Neuron (in vitro differentiated cells): ENCODE data around the gene ATR.

ENCODE experiments used
- H2AFZ ChIP-seq: one replicate; pipeline ENCODE4 v1.6.1; 2013; ENCODE audit warnings: low read depth, mild to moderate bottlenecking, inconsistent platforms, low read length, moderate library complexity
- H3K27me3 ChIP-seq: one replicate; pipeline ENCODE4 v1.6.1; 2013; ENCODE audit warnings: low read length; ENCODE audit not compliant: insufficient read depth
- H3K36me3 ChIP-seq: one replicate; pipeline ENCODE4 v1.6.1; 2013; ENCODE audit warnings: low read length; ENCODE audit not compliant: insufficient read depth
- H3K4me1 ChIP-seq: one replicate; pipeline ENCODE4 v1.6.1; 2013; ENCODE audit warnings: low read length; ENCODE audit not compliant: insufficient read depth
- H3K4me3 ChIP-seq: 2 replicates; pipeline ENCODE4 v1.5.1; 2013; ENCODE audit warnings: mild to moderate bottlenecking, low read length, moderate library complexity
- H3K9me3 ChIP-seq: one replicate; pipeline ENCODE4 v1.6.1; 2013; ENCODE audit warnings: low read length

ATR gene

GRCh38 chr3:142542054-142542453 is 36.5 kb downstream of the ATR start:
- Histone ChIP-seq H3K4me1 (no peaks in the 10 kb centered on the region), H2AFZ (no peak overlapping the region), H3K36me3 (peaks cover 22% of the 10 kb centered on the region), H3K4me3 (no peak overlapping the region), H3K27me3 (no peaks in the 10 kb centered on the region), H3K9me3 (no peaks in the 10 kb centered on the region)

GRCh38 chr3:142536519-142536918 is 42.0 kb downstream of the ATR start:
- Histone ChIP-seq H3K9me3 (no peaks in the 10 kb centered on the region), H3K36me3 (peaks cover 34% of the 10 kb centered on the region), H3K4me1 (no peaks in the 10 kb centered on the region), H3K27me3 (no peaks in the 10 kb centered on the region), H3K4me3 (no peak overlapping the region), H2AFZ (no peak overlapping the region)

DNA sequence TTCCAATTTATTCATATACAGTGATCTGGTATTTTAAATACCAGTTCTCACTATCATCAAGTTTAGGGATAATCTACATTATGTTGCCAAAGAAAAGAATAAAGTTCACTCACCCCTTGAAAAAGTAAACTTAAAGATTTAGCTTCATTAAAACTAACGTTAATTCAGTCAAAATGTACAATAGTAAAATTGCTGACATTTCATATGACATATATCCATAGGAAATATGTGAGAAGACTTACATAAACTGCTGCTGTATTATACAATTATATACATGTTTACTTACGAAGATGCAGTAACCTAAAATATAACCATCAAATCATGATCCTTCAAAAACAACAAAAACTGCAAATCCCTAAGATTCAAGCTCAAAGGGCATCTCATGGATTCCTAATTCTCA is 44.0 kb downstream of the ATR start:
- no peaks in the 10 kb centered on the region for H3K4me1 ChIP-seq
- no peaks in the 10 kb centered on the region for H3K9me3 ChIP-seq
- H3K27me3 ChIP-seq = no peaks in the 10 kb centered on the region
- H2AFZ ChIP-seq = no peak overlapping the region
- no peak overlapping the region for H3K4me3 ChIP-seq
- peaks cover 34% of the 10 kb centered on the region for H3K36me3 ChIP-seq

GRCh38 chr3:142530296-142530695 is 48.2 kb downstream of the ATR start:
- no peaks in the 10 kb centered on the region for H3K27me3 ChIP-seq
- H2AFZ ChIP-seq = no peak overlapping the region
- H3K4me1 ChIP-seq = no peaks in the 10 kb centered on the region
- no peak overlapping the region for H3K4me3 ChIP-seq
- no peaks in the 10 kb centered on the region for H3K9me3 ChIP-seq
- H3K36me3 ChIP-seq = peaks cover 22% of the 10 kb centered on the region

- no peaks in the 10 kb centered on the region for H3K27me3 ChIP-seq
- no peak overlapping the region for H2AFZ ChIP-seq
- peaks cover 23% of the 10 kb centered on the region for H3K36me3 ChIP-seq
- H3K9me3 ChIP-seq = peaks cover 8% of the 10 kb centered on the region
- H3K4me1 ChIP-seq = peaks cover 2% of the 10 kb centered on the region
- no peak overlapping the region for H3K4me3 ChIP-seq
Measured at GRCh38 chr3:142523921-142524566, 54.5 kb downstream of the ATR start.

DNA sequence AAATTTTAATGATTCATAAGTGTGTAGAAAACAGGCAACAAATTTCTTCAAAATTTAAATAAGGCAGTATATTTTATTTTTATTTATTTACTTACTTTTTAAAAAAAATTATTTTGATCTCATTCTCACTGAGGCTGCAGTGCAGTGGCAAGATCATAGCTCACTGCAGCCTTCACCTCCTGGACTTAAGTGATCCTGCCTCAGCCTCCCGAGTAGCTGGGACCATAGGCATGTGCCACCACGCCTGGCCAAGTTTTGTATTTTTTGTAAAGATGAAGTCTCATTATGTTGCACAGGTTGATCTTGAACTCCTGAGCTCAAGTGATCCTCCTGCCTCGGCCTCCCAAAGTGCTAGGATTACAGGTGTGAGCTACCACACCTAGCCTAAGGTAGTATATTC is 69.5 kb downstream of the ATR start:
- H3K27me3 ChIP-seq = no peaks in the 10 kb centered on the region
- H3K36me3 ChIP-seq = peaks cover 28% of the 10 kb centered on the region
- H3K4me3 ChIP-seq = no peak overlapping the region
- H2AFZ ChIP-seq = no peak overlapping the region
- H3K9me3 ChIP-seq = no peaks in the 10 kb centered on the region
- H3K4me1 ChIP-seq = no peaks in the 10 kb centered on the region

DNA sequence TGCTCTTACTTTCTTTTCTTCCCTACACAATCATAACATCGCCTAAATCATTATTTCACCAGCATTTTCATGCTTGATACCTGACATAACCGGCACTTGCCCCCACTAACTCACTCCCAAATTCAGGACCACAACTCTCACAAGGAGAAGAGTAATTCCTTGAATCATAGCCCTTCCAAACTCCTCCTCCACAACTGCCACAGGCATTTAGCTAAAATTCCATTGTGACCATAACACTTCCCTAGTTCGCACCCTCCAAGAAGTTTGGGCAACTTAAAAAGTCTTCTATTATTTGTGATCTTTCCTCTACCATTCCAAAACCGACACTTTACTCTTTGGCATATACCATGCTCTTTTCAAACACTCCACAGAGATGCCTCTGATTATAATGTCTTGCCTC is 71.3 kb downstream of the ATR start:
- Histone ChIP-seq H3K36me3 (peaks cover 23% of the 10 kb centered on the region), H3K27me3 (no peaks in the 10 kb centered on the region), H3K4me3 (no peak overlapping the region), H2AFZ (no peak overlapping the region), H3K4me1 (no peaks in the 10 kb centered on the region), H3K9me3 (peaks cover 2% of the 10 kb centered on the region)

DNA sequence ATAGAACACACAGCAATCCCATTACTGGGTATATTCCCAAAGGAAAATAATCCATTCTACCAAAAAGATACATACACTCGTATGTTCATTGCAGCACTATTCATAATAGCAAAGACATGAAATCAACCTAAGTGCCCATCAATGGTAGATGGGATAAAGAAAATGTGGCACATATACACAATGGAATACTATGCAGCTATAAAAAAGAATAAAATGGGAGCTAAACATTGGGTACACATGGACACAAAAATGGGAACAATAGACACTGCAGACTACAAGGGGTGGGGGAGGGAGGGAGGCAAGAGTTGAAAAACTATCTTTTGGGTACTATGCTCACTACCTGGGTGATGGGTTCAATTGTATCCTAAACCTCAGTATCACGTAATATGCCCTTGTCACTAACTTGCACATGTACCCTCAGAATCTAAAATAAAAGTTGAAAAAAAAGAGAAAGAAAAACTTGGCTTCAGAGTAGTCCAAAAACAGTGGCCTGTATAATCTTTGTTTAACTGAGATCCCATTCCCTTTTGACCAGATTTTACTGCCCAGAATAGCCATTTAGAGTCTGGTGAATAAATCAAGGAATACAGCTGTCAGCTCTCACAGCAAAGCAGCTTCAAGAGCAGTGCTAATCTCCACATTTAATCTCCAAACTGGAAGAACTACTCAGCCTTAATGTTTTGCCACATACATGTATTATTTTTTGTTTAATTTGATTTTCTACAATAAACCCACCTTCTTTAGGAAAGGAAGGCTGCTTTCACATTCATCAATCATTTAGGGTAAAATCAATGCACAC is 76.1 kb downstream of the ATR start:
- peaks cover 2% of the 10 kb centered on the region for H3K9me3 ChIP-seq
- no peak overlapping the region for H3K4me3 ChIP-seq
- H2AFZ ChIP-seq = no peak overlapping the region
- H3K4me1 ChIP-seq = no peaks in the 10 kb centered on the region
- H3K27me3 ChIP-seq = no peaks in the 10 kb centered on the region
- H3K36me3 ChIP-seq = peaks cover 23% of the 10 kb centered on the region

DNA sequence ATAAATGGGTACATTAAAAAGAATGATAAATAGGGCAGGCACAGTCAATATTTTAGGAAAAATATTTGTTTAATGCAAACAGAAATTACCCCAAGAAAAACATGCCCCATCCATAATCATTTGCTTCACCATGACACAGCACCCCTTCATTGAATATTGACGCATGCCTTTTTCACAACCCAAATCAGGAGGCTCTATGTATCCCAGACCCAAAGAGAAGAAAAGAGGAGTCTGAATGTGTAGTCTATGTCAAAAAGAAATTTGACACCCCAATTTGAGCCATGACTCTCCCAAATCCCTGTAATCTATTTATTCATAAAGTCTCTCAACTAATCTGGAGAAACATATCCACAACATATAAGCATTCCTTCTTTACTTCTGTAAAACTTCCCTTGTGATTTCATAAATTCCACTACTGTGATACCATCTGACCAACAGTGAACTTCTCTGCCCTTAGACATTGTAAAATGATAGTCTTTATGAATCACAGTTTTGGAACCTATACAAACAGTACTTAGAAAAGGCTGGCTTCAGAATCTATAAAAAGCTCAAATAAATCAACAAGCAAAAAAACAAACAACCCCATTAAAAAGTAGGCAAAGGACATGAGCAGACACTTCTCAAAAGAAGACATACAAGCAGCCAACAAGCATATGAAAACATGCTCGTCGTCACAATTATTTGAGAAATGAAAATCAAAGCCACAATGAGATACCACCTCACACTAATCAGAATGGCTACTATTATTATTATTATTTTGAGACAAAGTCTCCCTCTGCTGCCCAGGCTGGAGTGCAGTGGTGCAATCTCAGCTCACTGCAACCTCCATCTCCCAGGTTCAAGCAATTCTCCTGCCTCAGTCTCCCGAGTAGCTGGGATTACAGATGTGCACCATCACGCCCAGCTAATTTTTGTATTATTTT is 77.3 kb downstream of the ATR start:
- no peaks in the 10 kb centered on the region for H3K4me1 ChIP-seq
- no peak overlapping the region for H3K4me3 ChIP-seq
- H2AFZ ChIP-seq = no peak overlapping the region
- H3K27me3 ChIP-seq = no peaks in the 10 kb centered on the region
- H3K36me3 ChIP-seq = peaks cover 28% of the 10 kb centered on the region
- peaks cover 2% of the 10 kb centered on the region for H3K9me3 ChIP-seq

DNA sequence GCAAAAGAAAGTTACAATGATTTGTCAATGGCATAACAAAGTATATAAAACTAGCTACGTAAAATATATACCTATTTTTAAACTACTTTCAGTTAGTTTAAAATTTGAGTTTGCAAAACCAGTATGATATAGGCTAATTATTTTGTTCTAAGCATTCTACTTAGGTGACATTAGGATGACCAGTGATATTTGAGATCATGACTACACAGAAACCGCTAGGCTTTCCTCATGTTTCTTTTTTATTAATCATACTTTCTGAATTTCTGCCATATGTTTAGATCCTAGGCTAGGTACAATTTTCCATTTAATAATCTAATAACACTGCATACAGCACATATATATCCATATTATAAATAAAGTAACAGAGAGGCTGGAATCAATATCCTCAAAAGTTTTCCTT is 78.3 kb downstream of the ATR start:
- peaks cover 2% of the 10 kb centered on the region for H3K9me3 ChIP-seq
- H3K4me3 ChIP-seq = no peak overlapping the region
- no peaks in the 10 kb centered on the region for H3K27me3 ChIP-seq
- no peaks in the 10 kb centered on the region for H3K4me1 ChIP-seq
- H2AFZ ChIP-seq = no peak overlapping the region
- peaks cover 30% of the 10 kb centered on the region for H3K36me3 ChIP-seq

GRCh38 chr3:142498397-142499180 is 79.9 kb downstream of the ATR start:
- H3K4me3 ChIP-seq = no peak overlapping the region
- no peak overlapping the region for H2AFZ ChIP-seq
- H3K36me3 ChIP-seq = peaks cover 39% of the 10 kb centered on the region
- peaks cover 2% of the 10 kb centered on the region for H3K9me3 ChIP-seq
- no peaks in the 10 kb centered on the region for H3K27me3 ChIP-seq
- H3K4me1 ChIP-seq = no peaks in the 10 kb centered on the region

GRCh38 chr3:142497729-142498128 is 80.8 kb downstream of the ATR start:
- Histone ChIP-seq H3K36me3 (peaks cover 42% of the 10 kb centered on the region), H3K9me3 (peaks cover 2% of the 10 kb centered on the region), H3K27me3 (no peaks in the 10 kb centered on the region), H3K4me1 (no peaks in the 10 kb centered on the region), H3K4me3 (no peak overlapping the region), H2AFZ (no peak overlapping the region)
